GM19467 (cell line): Measurements from ENCODE around the gene TRPM4.
"Not testable (repeated sequence)": the region's sequence is repeated elsewhere in the genome, so short reads cannot be mapped to it uniquely, and the experiment has no call there.

ENCODE experiments used
- ATAC-seq: cut with Tn5 transposase; IDR thresholded peaks from one replicate; pipeline ENCODE4 v1.9.1; 2021; ENCODE audit warnings: mild to moderate bottlenecking, moderate library complexity; ENCODE audit not compliant: unreplicated experiment

TRPM4 gene

GRCh38 chr19:49126575-49126974, 31.0 kb upstream of the TRPM4 start:
- ATAC-seq: no peak

- not testable (repeated sequence) for ATAC-seq
These were observed 30.4 kb upstream of the TRPM4 start for GRCh38 chr19:49127225-49127624.

- peak; percentile 83 for ATAC-seq
These were observed 29.7 kb upstream of the TRPM4 start for GRCh38 chr19:49127674-49128544.

- ATAC-seq: no peak
These were observed 28.9 kb upstream of the TRPM4 start for GRCh38 chr19:49128545-49129237.

GRCh38 chr19:49129238-49129583, 28.4 kb upstream of the TRPM4 start:
- ATAC-seq: no peak

GRCh38 chr19:49130325-49130724, 27.3 kb upstream of the TRPM4 start:
- ATAC-seq: no peak

GRCh38 chr19:49132974-49133609, 24.5 kb upstream of the TRPM4 start:
- ATAC-seq: no peak

- no peak for ATAC-seq
These were observed 23.8 kb upstream of the TRPM4 start for GRCh38 chr19:49133621-49134454.

GRCh38 chr19:49135686-49136085, 21.9 kb upstream of the TRPM4 start:
- ATAC-seq: no peak

- ATAC-seq: no peak
These were observed 20.8 kb upstream of the TRPM4 start for GRCh38 chr19:49136771-49137171.

GRCh38 chr19:49140951-49141350, 16.6 kb upstream of the TRPM4 start:
- ATAC-seq: no peak

GRCh38 chr19:49141352-49141751, 16.2 kb upstream of the TRPM4 start:
- no peak for ATAC-seq

GRCh38 chr19:49142866-49143335, 14.7 kb upstream of the TRPM4 start:
- ATAC-seq: no peak

- no peak for ATAC-seq
These were observed 11.8 kb upstream of the TRPM4 start for GRCh38 chr19:49145573-49146407.

- ATAC-seq: not testable (repeated sequence)
These were observed 11.2 kb upstream of the TRPM4 start for GRCh38 chr19:49146408-49146770.

GRCh38 chr19:49148044-49148682, 9.4 kb upstream of the TRPM4 start:
- no peak for ATAC-seq

- ATAC-seq: no peak
These were observed 8.6 kb upstream of the TRPM4 start for GRCh38 chr19:49148784-49149651.

- ATAC-seq: no peak
These were observed 7.9 kb upstream of the TRPM4 start for GRCh38 chr19:49149652-49150105.
